Iris pigment epithelial cell (primary cell): ENCODE results near the gene OR6V1.
A peak's percentile ranks its signal among the peaks of the same experiment; 100 is the strongest.

Experiments used
- DNase-seq: peaks from one replicate; pipeline ENCODE4 v3.0.0-alpha.2; 2011; ENCODE audit warnings: low read depth

Gene OR6V1

GRCh38 chr7:143052041-143052440 is at the start of gene OR6V1:
Gene OR6V1, plus strand, starts transcription at chr7:143052341. Its CDS starts 0 bp downstream, at chr7:143052341.
- no peak for DNase-seq

DNA sequence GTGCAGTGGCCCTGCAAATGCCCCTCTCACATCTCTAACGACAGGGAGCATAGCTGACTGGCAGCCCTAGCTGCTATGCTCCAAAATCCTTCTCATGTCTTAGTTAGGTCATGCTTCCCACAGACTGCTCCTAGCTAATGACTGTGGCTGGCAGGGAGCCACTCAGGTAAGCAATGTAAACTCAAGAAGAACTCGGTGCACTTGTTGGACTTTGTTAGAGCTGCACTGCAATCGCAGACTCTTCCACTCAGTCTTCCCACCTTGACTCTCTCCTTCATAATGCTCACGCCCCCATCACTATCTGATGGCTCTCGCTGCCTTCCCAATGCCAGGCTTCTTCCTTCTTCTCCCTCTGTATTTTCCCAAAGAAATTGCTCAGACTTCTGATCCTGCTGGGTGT is 49.2 kb upstream of the OR6V1 start:
- no peak for DNase-seq

- DNase-seq, result peak; percentile 48
Measured at GRCh38 chr7:143003393-143004051, 48.6 kb upstream of the OR6V1 start.

DNA sequence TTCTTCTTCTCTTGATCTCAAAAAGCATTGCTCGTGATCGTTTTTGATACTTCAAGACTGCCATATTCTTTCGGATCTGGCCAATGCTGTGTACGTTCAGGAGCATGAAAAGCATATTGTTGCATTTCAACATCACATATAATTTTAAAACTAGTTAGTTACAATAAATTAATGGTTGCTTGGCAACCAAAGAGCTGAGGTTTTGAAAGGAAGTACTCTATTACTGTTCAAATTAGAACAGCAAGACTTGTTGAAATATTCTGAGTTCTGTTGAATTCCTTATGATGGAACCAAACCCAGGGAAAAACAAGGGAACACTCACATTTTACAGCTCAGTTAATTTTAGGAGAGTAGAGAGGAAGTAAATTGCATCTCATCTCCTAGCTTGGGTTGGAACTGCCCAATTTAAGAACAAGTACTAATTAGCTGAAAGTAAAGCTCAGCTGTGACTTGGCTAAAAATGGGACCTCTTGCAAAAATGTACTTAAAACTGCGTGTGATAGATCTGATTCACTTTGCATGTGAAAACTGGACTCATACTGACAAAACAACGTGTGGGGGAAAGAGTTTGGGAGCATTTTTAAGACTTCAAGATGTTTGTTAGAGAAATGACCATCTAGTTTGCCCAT is 46.4 kb upstream of the OR6V1 start:
- no peak for DNase-seq

DNA sequence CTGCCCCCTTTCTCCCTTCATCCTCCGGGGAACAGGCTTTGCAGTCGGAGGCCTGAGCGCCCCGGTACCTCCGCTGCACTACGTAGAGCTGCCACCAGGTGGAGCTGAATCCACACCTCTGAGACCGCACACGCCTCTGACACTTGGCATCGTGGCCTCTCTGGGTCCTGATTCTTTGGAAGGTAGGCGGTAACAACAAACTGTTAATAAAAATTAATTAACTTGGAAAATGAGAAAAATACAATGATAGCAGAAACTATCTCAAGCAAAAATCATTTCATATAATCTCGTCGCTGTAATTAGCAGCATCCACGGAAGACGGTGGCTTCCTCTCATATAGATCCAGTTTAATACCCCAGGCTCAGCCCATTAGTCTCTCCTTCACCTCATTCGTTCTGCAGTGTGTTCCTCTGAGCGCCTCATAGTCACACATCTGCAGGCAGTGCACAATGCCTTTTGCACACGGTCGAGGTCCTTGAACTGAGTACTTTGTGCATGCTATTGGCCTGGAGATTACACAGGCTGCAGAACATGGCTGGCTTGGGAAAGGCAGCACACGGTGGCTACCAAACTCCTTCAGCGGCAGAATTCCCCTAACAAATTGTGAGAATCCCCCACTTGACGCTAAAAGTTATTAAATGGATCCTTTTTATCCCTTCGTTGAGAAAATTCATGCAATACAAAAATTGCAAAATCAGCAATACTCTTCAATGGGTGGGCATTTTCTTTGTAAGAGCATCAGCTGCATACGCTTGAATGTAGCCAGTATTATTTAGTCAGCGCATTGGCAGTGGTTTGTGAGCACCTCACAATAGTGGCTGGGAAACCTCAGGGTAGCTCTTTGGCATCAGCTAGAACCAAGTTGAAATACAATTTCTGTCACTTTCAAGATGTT is 43.9 kb upstream of the OR6V1 start:
- DNase-seq, result peak; percentile 59

- no peak for DNase-seq
Measured at GRCh38 chr7:143012001-143012400, 40.1 kb upstream of the OR6V1 start.

- DNase-seq, result no peak
Measured at GRCh38 chr7:143012409-143012808, 39.7 kb upstream of the OR6V1 start.

- DNase-seq, result peak; percentile 55
Measured at GRCh38 chr7:143013473-143013872, 38.7 kb upstream of the OR6V1 start.

DNA sequence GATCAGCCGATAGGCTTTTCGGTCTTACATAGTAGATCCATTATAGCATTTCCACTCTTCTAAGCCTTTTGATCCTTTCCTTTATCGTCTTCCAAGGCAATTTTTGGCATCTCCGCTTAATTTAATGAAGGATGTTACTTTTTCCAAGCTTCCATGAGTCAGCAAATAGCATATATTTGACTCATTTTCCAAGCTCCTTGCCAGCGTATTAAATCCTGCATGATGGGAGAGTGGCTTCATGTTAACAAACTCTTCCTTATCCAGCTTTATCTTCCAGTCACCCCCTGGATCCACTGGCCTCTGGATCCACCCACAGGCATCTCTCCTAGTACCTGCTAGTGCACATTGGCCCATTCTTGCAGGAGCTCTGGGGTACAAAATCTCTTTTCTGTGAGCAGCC is 38.2 kb upstream of the OR6V1 start:
- DNase-seq, result peak; percentile 83

DNA sequence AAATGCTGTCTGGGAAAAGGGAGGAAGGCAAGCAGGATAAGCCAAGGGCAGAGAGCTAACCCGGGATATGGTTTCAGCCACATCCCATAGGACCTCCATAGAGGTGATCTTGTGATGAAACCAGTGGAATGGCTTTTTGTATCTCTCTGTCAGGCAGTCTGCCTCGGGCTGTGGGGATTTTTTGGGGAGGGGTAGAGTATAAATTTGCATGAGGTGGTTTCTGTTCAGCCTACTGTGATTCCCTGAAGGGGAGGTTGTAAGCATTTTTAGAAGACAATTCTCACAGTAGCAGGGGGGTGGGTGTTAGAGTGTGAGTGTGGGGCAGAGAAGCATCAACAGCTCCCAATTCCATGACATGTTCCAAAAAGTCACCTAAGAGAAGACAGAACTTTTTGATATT is 37.1 kb upstream of the OR6V1 start:
- no peak for DNase-seq

- DNase-seq, result peak; percentile 82
Measured at GRCh38 chr7:143015926-143016490, 36.1 kb upstream of the OR6V1 start.

- no peak for DNase-seq
Measured at GRCh38 chr7:143016996-143017395, 35.1 kb upstream of the OR6V1 start.

DNA sequence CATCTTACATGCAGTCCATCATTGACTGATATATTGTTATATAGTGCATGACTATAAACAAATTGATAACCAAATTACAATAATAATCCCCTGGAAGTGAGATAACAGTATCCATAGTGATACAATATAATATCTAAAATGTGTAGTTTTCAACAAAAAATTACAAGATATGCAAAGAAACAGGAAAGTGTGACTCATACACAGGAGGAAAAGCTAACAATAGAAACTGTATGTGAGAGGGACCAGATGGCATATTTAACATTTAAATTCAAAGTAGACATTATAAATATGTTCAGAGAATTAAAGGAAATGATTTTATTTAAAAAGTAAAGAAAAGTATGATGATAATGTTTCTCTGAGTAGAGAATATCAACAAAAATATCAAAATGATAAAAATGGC is 33.2 kb upstream of the OR6V1 start:
- DNase-seq, result peak; percentile 36

DNA sequence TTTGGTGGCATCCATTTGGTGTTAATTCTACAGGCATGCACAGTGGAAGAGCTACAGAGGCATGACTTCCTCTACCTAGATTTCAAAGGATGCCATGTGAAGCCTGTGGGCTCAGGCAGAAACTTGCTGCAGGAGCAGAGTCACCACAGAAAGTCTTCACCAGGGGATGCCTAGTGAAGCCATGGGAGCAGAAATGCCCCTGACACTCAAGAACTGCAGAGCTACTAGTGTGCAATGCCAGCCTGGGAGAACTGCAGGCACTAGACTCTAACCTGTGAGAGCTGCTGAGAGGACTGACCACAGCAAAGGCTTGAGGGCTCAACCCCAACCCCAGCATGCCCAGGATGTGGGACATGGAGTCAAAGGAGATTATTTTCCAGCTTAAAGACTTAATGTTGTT is 29.1 kb upstream of the OR6V1 start:
- no peak for DNase-seq

- DNase-seq, result peak; percentile 18
Measured at GRCh38 chr7:143025371-143025770, 26.8 kb upstream of the OR6V1 start.

- no peak for DNase-seq
Measured at GRCh38 chr7:143027032-143027431, 25.1 kb upstream of the OR6V1 start, which contains the start of gene OR9A2. Gene OR9A2, minus strand, starts transcription at chr7:143027132. Its CDS starts 0 bp downstream, at chr7:143027132.

- DNase-seq, result no peak
Measured at GRCh38 chr7:143027683-143028082, 24.5 kb upstream of the OR6V1 start.

- no peak for DNase-seq
Measured at GRCh38 chr7:143038635-143039034, 13.5 kb upstream of the OR6V1 start.

- DNase-seq, result no peak
Measured at GRCh38 chr7:143040209-143040715, 11.9 kb upstream of the OR6V1 start.

DNA sequence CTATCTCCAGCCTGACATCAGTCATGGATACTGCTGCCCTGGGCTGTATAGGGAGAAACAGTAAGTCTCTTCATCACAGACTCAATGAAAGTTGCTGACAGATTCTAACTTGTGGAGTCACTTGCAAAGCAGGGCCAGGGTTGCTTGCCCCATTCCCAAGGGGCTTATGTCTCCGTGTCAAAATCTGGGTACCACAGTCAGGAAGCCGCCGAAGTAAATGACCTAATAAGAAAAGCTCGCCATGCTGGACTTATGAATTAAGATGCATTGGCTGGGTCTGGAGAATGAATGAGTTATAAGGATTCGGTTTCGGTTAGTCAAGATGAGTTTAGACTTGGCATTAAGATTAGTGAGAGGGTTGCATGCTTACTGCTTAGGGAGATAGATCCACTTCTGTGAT is 10.8 kb upstream of the OR6V1 start:
- DNase-seq, result no peak

GRCh38 chr7:143042159-143042789 is 9.9 kb upstream of the OR6V1 start:
- peak; percentile 63 for DNase-seq

- DNase-seq, result peak; percentile 71
Measured at GRCh38 chr7:143042790-143043271, 9.3 kb upstream of the OR6V1 start.
